ENCODE measurements around the gene HMG20B. TPM values are rescaled to one million over a fixed set of nuclear protein-coding genes. Genes with fewer than 3 reads are reported as not detected.

The HMG20B gene
- polyA plus RNA-seq, 1 of the 3 experiments (the other 2 are of a cell fraction), result 92.0 TPM

- Histone ChIP-seq H4K20me1 (ENCODE audit: insufficient read depth) (no peaks in the 10 kb centered on the region), H3K4me2 (no peak overlapping the region), H3K36me3 (replicated peaks in 1 of 2; ENCODE audit: control insufficient read depth in 1 of 2, insufficient read depth in 2 of 2, low read length in 1 of 2) (no peaks in the 10 kb centered on the region), H3K79me2 (ENCODE audit: insufficient read depth) (no peaks in the 10 kb centered on the region), H2AFZ (ENCODE audit: low read depth) (no peak overlapping the region), H3K9me2 (no peaks in the 10 kb centered on the region), H3F3A (replicated peaks; ENCODE audit: insufficient read depth) (peaks cover 13% of the 10 kb centered on the region), H3K4me1 (ENCODE audit: control insufficient read depth in 1 of 2, insufficient read depth in 2 of 2, low read depth in 1 of 2, low read length in 1 of 2) (no peaks in the 10 kb centered on the region), H3K27me3 (ENCODE audit: insufficient read depth) (no peaks in the 10 kb centered on the region), H3K9me3 (no peaks in the 10 kb centered on the region), H3K27ac (ENCODE audit: low read depth in 2 of 2, low read length in 1 of 2) (no peak overlapping the region), H3K4me3 (ENCODE audit: low read depth in 2 of 2, low read length in 1 of 2) (no peak overlapping the region), H3K9ac (no peak overlapping the region)
- WGBS (ENCODE audit: low lambda C conversion rate), result 40% methylated on average over 2 of the region's 9 CpGs
- no peak for DNase-seq
- POLR2A ChIA-PET, result no interaction called here
- CTCF ChIA-PET, result interaction anchor here (1.8 to 3.5 kb wide), 2 partner anchors 27 to 46 kb away, joined by 7 to 20 read pairs; no protein-coding TSS in a partner anchor
- TF ChIP-seq SMC3 (IDR thresholded peaks at IDR 0.05; ENCODE audit: low read depth, low read length) (no peak), RCOR1 (IDR thresholded peaks at IDR 0.05; ENCODE audit: low read length) (no peak), USF1 (IDR thresholded peaks at IDR 0.05; ENCODE audit: borderline replicate concordance, low read depth) (no peak), MXI1 (IDR thresholded peaks at IDR 0.05; ENCODE audit: low read depth, low read length) (no peak), EP300 (IDR thresholded peaks at IDR 0.05; ENCODE audit: borderline replicate concordance in 1 of 2, low read depth in 1 of 2, low read length in 1 of 2) (no peak), TAF1 (IDR thresholded peaks at IDR 0.05; ENCODE audit: borderline replicate concordance, low read depth, low read length) (no peak), RFX5 (IDR thresholded peaks at IDR 0.05; ENCODE audit: low read length) (no peak)
Observed at GRCh38 chr19:3591876-3592613, 19.3 kb downstream of the HMG20B start.

GRCh38 chr19:3593156-3593555, 20.4 kb downstream of the HMG20B start:
- Histone ChIP-seq H3K4me2 (no peak overlapping the region), H3K9ac (no peak overlapping the region), H3K36me3 (replicated peaks in 1 of 2; ENCODE audit: control insufficient read depth in 1 of 2, insufficient read depth in 2 of 2, low read length in 1 of 2) (no peaks in the 10 kb centered on the region), H3K4me3 (ENCODE audit: low read depth in 2 of 2, low read length in 1 of 2) (no peak overlapping the region), H3K9me3 (no peaks in the 10 kb centered on the region), H3K27me3 (ENCODE audit: insufficient read depth) (no peaks in the 10 kb centered on the region), H4K20me1 (ENCODE audit: insufficient read depth) (no peaks in the 10 kb centered on the region), H2AFZ (ENCODE audit: low read depth) (no peak overlapping the region), H3K27ac (ENCODE audit: low read depth in 2 of 2, low read length in 1 of 2) (no peak overlapping the region), H3F3A (replicated peaks; ENCODE audit: insufficient read depth) (peaks cover 13% of the 10 kb centered on the region), H3K4me1 (ENCODE audit: control insufficient read depth in 1 of 2, insufficient read depth in 2 of 2, low read depth in 1 of 2, low read length in 1 of 2) (no peaks in the 10 kb centered on the region), H3K79me2 (ENCODE audit: insufficient read depth) (no peaks in the 10 kb centered on the region), H3K9me2 (no peaks in the 10 kb centered on the region)
- ChIA-PET CTCF (interaction anchor here (1.4 to 3.5 kb wide), 3 partner anchors 8 to 47 kb away, joined by 4 to 20 read pairs (median 4); no protein-coding TSS in a partner anchor), POLR2A (interaction anchor here (0.5 kb wide), 1 partner anchor 1747 kb away, joined by 3 read pairs; no protein-coding TSS in a partner anchor)
- DNase-seq, result no peak
- TF ChIP-seq CTCF (IDR thresholded peaks at IDR 0.05), result peak; percentile 10; the same call in 1 of the 2 replicates
- no peak for TF ChIP-seq EP300 (IDR thresholded peaks at IDR 0.05; ENCODE audit: borderline replicate concordance in 1 of 2, low read depth in 1 of 2, low read length in 1 of 2)
- no peak for TF ChIP-seq RCOR1 (IDR thresholded peaks at IDR 0.05; ENCODE audit: low read length)
- TF ChIP-seq RFX5 (IDR thresholded peaks at IDR 0.05; ENCODE audit: low read length), result no peak
- WGBS (ENCODE audit: low lambda C conversion rate), result 42% methylated on average over 6 of the region's 11 CpGs
